ENCODE results near the gene CCDC15.

GRCh38 chr11:125062218-125062930, 108.4 kb downstream of the CCDC15 start:
- no peak for TF ChIP-seq CTCF (IDR thresholded peaks at IDR 0.05)
- no peak for TF ChIP-seq POLR2A (IDR thresholded peaks at IDR 0.05)
